Neutrophil (primary cell): ENCODE data around the gene SENP8.
"Not testable (repeated sequence)": the region's sequence is repeated elsewhere in the genome, so short reads cannot be mapped to it uniquely, and the experiment has no call there.

Source experiments
- H3K27ac ChIP-seq: fragments of 200-600 bp; sonication (generic); 2 replicates; pipeline ENCODE4 v1.5.1; 2016; ENCODE audit warnings: mild to moderate bottlenecking, moderate library complexity
- H3K27me3 ChIP-seq: fragments of 200-600 bp; sonication (generic); 2 replicates; pipeline ENCODE4 v1.6.0; 2016; ENCODE audit warnings: mild to moderate bottlenecking
- H3K36me3 ChIP-seq: fragments of 200-600 bp; sonication (generic); 2 replicates; pipeline ENCODE4 v1.5.1; 2017
- H3K4me1 ChIP-seq, 2 experiments: fragments of 200-600 bp in 1 of 2; sonication (generic) in 1 of 2; 1 replicate in 1 of 2; 2 replicates in 1 of 2; pipeline versions ENCODE4 v1.5.1 to v1.6.1; 2013 to 2016; ENCODE audit warnings: low read depth in 1 of 2, low read length in 1 of 2, mild to moderate bottlenecking in 1 of 2, moderate library complexity in 1 of 2; ENCODE audit not compliant: control insufficient read depth in 1 of 2, insufficient read depth in 1 of 2
- H3K4me3 ChIP-seq, 2 experiments: fragments of 200-600 bp in 1 of 2; sonication (generic) in 1 of 2; 1 replicate in 1 of 2; 2 replicates in 1 of 2; pipeline ENCODE4 v1.5.1; 2013 to 2016; ENCODE audit warnings: low read depth in 1 of 2, low read length in 1 of 2, mild to moderate bottlenecking in 1 of 2, moderate library complexity in 1 of 2
- H3K9me3 ChIP-seq: fragments of 200-600 bp; sonication (generic); 2 replicates; pipeline ENCODE4 v1.5.1; 2016
- CTCF ChIP-seq: fragments of 200-600 bp; sonication (generic); IDR thresholded peaks from 2 replicates; pipeline ENCODE4 v1.5.1; 2016; ENCODE audit warnings: antibody characterized with exemption

Gene SENP8

DNA sequence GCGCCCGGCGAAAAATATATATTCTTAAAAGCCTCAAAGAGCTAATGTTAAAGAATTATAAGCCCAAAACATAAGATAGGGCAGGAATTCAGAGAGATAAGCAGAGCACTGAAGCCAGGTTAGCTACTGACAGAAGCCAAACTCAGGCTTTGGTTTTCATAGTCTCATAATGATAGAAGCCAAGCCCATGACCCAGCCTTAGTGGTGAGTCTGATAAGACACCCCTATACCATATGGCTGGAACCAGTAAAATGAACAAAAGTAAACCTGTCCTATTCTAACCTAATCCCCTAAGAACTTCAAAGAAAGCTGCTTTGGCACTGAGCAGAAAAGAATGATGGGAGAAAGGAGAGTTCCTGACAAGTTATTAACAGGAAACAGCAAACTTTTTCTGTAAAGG lies 26.2 kb upstream of the SENP8 start:
- no peaks in the 10 kb centered on the region for H3K9me3 ChIP-seq
- no peaks in the 10 kb centered on the region for H3K36me3 ChIP-seq
- H3K27me3 ChIP-seq, result no peaks in the 10 kb centered on the region
- no peaks in the 10 kb centered on the region for H3K4me1 ChIP-seq
- TF ChIP-seq CTCF, result no peak
- H3K27ac ChIP-seq, result no peak overlapping the region
- no peak overlapping the region for H3K4me3 ChIP-seq

DNA sequence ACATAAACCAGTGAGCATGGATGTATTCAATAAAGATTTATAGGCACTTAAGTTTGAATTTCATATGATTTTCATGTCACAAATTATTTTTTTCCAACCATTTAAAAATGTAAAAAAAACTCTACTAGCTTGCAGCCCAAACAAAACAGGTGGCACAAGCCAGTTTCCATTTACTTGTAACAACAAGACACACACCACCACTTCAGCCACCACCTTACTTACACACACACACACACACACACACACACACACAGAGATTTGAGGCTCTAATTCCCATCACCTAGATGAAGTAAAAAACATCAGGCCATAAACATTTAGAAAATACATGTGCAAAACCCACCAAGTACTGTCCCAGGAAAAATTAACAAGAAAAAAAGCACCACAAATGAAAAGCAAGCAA lies 25.5 kb upstream of the SENP8 start:
- Histone ChIP-seq H3K27ac (no peak overlapping the region), H3K9me3 (no peaks in the 10 kb centered on the region), H3K27me3 (no peaks in the 10 kb centered on the region), H3K4me3 (no peak overlapping the region), H3K4me1 (no peaks in the 10 kb centered on the region), H3K36me3 (no peaks in the 10 kb centered on the region)
- no peak for TF ChIP-seq CTCF

GRCh38 chr15:72096796-72097195 lies 21.4 kb upstream of the SENP8 start:
- Histone ChIP-seq H3K9me3 (no peaks in the 10 kb centered on the region), H3K4me3 (no peak overlapping the region), H3K4me1 (no peaks in the 10 kb centered on the region), H3K36me3 (no peaks in the 10 kb centered on the region), H3K27me3 (no peaks in the 10 kb centered on the region), H3K27ac (no peak overlapping the region)
- TF ChIP-seq CTCF, result no peak

GRCh38 chr15:72098040-72098439 lies 20.2 kb upstream of the SENP8 start:
- Histone ChIP-seq H3K27me3 (no peaks in the 10 kb centered on the region), H3K4me3 (no peak overlapping the region), H3K9me3 (no peaks in the 10 kb centered on the region), H3K36me3 (no peaks in the 10 kb centered on the region), H3K27ac (no peak overlapping the region), H3K4me1 (no peaks in the 10 kb centered on the region)
- no peak for TF ChIP-seq CTCF

- H3K36me3 ChIP-seq, result no peaks in the 10 kb centered on the region
- no peaks in the 10 kb centered on the region for H3K9me3 ChIP-seq
- TF ChIP-seq CTCF, result no peak
- peaks cover 5 to 6% of the 10 kb centered on the region in 2 experiments for H3K4me1 ChIP-seq
- no peak overlapping the region for H3K4me3 ChIP-seq
- H3K27me3 ChIP-seq, result no peaks in the 10 kb centered on the region
- no peak overlapping the region for H3K27ac ChIP-seq
These were observed 19.0 kb upstream of the SENP8 start for GRCh38 chr15:72099155-72099554.

- H3K27me3 ChIP-seq, result not testable (repeated sequence)
These were observed 17.7 kb upstream of the SENP8 start for GRCh38 chr15:72100551-72100950.

More at GRCh38 chr15:72100551-72100950, 17.7 kb upstream of the SENP8 start:
- H3K9me3 ChIP-seq, H3K27ac ChIP-seq, H3K36me3 ChIP-seq, H3K4me3 ChIP-seq, H3K4me1 ChIP-seq: not testable (repeated sequence)
